HG02943 (cell line): ENCODE data around the gene NPLOC4.

Experiments used
- ATAC-seq: cut with Tn5 transposase; IDR thresholded peaks from one replicate; pipeline ENCODE4 v1.9.1; 2021; ENCODE audit warnings: mild to moderate bottlenecking, low read depth, moderate library complexity; ENCODE audit not compliant: unreplicated experiment

The NPLOC4 gene

DNA sequence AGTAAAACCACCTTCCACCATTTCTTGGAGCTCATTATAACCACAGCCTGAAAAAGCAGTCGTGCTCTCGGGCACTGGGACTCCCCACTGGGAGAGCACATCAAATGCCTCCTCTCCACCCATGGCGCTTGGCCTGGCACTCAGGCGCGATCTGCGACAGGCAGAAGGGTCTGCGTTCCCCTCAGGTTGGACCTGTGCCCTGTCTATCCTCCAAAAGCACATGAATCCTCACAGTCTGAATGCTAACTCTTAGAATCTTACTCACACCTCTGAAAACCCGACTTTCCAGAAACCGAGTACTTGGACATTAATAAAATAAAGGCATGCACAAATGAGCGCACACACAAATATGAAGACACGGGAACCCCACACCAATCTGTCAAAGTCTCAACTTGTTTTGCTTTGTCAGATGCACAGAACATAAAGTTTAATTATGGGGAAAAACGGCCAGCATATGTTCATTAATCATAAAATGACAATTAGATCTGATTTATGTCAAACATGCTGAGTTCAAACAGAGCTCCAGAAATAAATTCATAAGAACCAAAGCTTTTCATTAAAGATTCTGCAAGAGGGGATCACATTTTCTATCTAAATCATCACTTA, 64.2 kb downstream of the NPLOC4 start:
- no peak for ATAC-seq

DNA sequence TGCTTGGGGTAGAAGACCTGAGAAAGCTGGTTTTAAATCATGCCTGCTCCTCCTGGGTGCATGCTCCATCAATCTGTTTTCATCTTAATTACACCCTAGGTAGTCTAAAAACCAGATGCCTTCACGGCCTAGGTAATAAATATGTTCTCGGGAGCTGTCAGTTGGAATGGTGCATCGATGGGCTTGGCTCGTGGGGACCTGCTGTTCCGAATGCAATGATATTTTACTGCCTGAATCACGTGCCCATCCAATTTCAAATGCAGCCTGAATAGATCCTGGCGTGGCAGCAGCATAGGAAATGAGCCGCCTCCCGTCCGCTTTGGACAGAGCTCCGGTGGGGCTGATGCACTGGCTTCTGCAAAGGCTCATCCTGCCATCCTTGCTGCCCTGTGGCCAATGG, 65.9 kb downstream of the NPLOC4 start:
- no peak for ATAC-seq

DNA sequence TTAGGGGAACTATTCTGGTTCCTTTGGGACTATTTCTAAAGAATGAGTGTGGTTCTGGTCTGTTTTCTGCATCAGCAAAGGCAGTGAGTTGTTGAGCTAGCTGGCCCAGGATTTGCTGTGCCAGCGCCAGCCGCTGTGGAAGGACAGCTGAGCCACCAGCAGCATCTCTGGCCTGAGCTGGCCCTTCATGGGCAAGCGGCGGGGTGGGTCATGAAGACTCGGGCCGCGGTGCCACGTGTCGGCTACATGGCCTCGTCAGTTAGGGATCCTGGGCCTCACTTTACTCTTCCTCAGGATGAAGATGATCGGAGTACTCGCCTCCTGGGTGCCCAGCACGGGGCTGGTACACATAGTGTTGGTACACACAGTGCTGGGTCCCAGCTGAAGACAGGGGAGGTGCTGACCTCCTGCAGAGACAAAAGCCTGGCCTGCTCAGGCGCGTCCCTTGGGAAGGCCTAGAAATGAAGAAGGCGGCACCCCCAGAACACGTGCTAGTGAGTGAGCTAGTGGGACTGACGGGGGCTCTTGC, 66.9 kb downstream of the NPLOC4 start:
- no peak for ATAC-seq

- no peak for ATAC-seq
These were observed 68.5 kb downstream of the NPLOC4 start for GRCh38 chr17:81568416-81568815.

DNA sequence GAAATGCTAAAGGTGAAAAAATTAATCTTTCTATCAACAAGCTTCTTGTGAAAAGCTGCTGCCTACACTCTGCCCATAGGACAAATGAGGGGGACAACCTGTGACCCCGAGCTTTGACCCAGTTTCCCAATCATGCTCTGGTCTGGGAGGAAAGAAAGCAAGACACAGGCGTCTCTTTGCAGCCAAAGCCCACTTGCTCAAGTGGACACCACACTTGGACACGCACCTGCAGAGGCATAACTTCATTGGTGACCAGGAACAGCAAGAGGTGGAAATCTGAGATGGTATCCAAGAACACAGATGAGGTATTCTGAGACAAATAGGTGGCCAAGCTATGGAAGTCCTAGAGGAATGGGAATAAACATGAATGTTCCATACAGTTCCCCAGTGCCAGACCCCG, 69.7 kb downstream of the NPLOC4 start:
- ATAC-seq: no peak

DNA sequence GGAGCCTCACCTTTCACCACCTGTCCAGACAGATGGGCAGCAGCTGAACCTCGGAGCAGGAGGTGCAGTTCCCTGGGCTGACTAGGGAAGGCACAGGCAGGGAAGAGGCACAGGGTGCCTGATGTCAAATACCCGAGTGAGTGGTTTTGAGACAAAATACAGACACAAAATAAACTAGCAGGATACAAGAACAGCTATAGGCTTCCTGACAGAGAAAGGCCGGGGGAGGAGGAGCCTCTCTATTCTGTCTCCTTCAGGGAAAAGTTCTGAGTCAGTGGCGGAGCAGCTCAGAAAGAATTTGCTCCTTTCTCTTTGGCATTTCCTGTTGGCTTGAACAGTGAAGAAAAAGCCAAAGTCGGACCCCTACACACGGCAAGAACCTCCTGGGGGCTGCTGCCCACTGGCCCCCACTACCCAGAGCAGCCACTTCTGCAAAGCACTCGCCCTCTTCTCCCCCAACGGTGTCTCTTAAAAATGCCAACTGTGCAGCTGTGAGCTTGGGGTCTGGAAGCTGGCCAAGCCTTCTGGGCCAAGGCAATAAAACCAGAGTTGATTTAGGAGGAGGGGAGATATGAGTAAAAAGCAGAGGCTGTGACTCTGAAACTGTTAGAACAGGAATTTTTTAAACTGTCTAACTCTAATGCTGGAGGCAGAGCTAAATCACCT, 70.3 kb downstream of the NPLOC4 start:
- no peak for ATAC-seq

DNA sequence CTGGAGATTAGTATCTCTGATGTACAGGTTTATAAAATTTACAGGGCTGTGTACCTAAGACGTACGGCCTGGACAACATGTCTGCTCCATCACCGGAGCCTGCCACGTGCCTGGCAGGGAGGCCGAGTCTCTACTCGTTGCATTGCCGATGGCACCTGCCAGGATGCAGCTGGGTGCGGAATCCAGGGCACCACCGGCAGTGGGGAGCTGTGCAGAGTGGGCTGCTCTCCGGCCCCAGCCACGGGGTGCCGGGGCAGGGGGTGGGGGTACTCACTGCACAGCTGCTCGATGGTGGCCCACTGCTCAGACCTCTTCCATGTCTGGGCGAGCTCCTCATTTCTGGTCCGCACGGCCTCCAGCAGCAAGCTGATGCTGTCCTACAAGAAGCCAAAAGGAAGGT, 71.7 kb downstream of the NPLOC4 start:
- ATAC-seq: no peak

GRCh38 chr17:81564778-81565177, 72.1 kb downstream of the NPLOC4 start:
- no peak for ATAC-seq

DNA sequence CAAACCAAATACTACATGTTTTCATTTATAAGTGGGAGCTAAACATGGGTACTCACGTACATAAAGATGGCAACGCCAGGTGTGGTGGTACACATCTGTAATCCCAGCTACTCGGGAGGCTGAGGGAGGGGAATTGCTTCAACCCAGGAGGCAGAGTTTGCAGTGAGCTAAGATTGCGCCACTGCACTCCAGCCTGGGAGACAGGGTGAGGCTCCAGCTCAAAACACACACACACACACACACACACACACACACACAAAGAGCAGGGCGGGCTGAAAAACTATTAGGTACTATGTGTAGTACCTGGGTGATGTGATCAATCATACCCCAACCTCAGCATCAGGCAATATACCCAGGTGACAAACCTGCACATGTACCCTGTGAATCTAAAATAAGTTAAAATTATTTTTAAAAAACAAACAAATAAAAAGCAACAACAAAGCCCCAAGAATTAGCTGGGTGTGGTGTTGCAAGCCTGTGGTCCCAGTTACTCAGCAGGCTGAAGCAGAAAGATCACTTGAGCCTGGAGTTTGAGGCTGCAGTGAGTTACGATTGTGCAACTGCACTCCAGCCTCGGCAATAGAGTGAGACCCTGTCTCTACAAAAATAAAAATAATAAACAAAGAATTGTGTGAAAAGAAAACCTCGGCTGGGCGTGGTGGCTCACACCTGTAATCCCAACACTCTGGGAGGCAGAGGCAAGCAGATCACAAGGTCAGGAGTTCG, 72.9 kb downstream of the NPLOC4 start:
- ATAC-seq: no peak

DNA sequence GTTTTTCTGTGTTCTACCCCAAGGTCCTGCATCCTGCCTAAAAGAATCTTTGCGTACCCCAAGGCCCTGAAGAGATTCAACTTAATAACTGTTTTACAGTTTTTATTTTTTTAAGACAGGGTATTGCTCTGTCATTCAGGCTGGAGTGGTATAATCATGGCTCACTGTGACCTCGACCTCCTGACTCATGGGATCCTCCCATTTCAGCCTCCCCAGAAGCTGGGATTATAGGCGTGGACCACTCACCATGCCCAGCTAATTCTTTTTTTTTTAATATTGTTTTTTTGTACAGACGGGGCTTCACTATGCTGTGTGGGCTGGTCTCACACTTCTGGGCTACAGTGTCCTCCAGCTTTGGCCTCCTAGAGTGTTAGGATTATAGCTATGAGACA, 75.4 kb downstream of the NPLOC4 start:
- ATAC-seq: no peak

GRCh38 chr17:81558941-81559806, 77.7 kb downstream of the NPLOC4 start:
- ATAC-seq: no peak

GRCh38 chr17:81558115-81558468, 78.8 kb downstream of the NPLOC4 start:
- no peak for ATAC-seq

DNA sequence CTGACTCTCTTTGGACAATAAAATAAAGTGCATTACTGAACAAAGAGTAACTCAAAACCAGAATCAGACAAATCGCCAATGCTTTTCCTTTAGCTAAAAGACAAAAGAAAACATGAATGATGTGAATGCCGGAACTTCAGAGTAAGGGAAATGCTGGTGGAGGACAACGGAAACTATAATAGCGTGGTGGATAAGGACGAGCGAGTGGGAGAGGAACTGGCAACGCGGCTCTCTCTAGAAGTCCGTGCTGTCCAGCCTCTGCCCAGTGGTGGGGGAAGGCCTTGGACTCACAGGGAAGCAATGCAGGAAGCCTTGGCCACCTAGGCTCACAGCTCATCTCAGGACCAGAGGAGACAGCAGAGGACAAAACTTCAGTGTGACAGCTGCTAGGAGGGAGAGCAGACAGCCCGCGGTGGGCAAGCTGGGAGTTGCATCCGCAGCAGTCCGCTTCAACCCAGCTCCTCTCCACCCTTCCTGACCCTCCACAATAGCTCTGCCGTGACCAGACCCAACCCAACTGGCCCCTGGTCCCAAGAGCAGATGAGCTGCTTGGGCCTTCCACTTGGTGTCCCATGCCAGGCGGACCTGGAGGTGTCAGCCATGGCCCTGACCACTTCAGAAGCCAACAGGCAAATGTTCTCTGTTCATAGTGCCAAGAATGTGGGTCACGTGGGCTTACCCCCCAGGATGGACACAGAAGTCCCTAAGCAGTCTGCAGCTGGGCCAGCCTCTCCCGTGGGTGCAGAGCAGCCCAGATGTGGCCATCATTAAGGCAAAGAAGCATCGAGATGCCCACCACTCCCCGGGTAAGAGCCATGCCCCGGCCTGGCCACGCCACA, 79.4 kb downstream of the NPLOC4 start:
- ATAC-seq: no peak

DNA sequence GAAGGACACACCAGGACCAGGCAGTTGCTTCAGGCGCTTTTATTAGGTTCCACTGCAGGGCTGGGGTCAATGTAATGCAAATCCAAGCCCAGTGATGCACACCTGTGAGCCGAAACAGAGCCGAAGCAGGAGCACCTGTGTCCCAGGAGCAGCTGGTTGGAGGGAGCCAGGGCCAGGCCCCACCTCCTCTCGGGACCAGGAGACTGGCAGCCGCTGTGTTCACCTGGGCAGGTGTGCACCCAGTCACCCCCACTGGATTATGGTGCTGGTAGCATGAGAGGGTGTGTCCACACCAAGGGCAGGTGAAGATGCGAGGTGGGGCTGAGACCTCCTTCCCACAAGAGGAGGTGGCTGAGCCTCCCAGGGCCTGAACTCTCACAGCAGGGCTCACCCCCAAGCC, 80.0 kb downstream of the NPLOC4 start:
- ATAC-seq: no peak

- no peak for ATAC-seq
These were observed 80.7 kb downstream of the NPLOC4 start for GRCh38 chr17:81556175-81556691.

DNA sequence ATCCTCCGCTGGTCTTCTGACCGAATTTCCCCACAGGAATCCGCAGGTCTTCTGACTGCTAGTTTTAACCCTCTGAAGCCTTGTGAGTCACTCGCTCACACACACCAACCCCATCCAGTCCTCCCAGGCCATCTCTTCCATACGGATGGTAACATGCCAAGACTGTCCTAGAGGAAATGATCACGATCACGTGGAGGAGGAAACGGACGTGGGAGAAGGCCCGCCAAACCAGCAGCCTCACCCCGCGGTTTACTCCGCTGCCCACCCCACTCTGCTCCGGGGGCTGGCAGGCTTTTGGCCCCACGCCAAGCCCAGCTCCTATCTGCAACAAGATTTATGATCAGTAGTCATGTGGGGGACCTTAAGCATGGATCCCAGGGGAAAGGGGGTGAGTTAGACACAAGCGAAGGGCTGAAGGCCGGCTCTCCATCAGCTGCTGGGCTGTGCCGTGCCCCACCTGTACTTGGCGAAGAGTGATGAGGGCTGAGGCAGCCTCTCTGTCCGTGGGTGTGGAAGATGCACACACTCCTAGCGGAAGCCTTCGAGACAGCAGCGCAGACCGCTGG, 83.2 kb downstream of the NPLOC4 start:
- ATAC-seq: no peak

GRCh38 chr17:81553018-81553615, 83.8 kb downstream of the NPLOC4 start:
- no peak for ATAC-seq

- no peak for ATAC-seq
These were observed 84.5 kb downstream of the NPLOC4 start, which contains the start of gene FAAP100 for GRCh38 chr17:81552244-81553017. Gene FAAP100 (minus strand): TSS chr17:81552353. CDS start chr17:81552330, 23 bp downstream.
